Tibial nerve (tissue), 4 donors: ENCODE data around the gene RARB.

ENCODE experiments used
- EP300 ChIP-seq, 2 donors: sonication (generic); formaldehyde crosslinking; IDR thresholded peaks; one replicate each; pipeline ENCODE4 v1.6.1; 2017; ENCODE audit warnings: antibody characterized with exemption in 2 of 2, mild to moderate bottlenecking in 1 of 2
- POLR2A ChIP-seq, 2 donors: fragments of 450-650 bp; IDR thresholded peaks; one replicate each; pipeline ENCODE4 v1.6.1; 2017; ENCODE audit warnings: antibody characterized with exemption in 2 of 2, mild to moderate bottlenecking in 2 of 2, moderate library complexity in 2 of 2
- TF ChIP-seq, protein P1 (sequence below), 5 experiments: fragments of 200-600 bp in 3 of 5; fragments of 450-650 bp in 2 of 5; sonication (generic) in 3 of 5; IDR thresholded peaks; one replicate each; pipeline ENCODE4 v1.5.1; 2016 to 2019; ENCODE audit warnings: antibody characterized with exemption in 5 of 5, mild to moderate bottlenecking in 3 of 5, moderate library complexity in 2 of 5

GRCh38 chr3:25447285-25447684, 19.2 kb downstream of the RARB start:
- TF ChIP-seq EP300 (IDR thresholded peaks at IDR 0.05): no peak
- TF ChIP-seq POLR2A (IDR thresholded peaks at IDR 0.05): no peak
- TF ChIP-seq, protein P1, sequence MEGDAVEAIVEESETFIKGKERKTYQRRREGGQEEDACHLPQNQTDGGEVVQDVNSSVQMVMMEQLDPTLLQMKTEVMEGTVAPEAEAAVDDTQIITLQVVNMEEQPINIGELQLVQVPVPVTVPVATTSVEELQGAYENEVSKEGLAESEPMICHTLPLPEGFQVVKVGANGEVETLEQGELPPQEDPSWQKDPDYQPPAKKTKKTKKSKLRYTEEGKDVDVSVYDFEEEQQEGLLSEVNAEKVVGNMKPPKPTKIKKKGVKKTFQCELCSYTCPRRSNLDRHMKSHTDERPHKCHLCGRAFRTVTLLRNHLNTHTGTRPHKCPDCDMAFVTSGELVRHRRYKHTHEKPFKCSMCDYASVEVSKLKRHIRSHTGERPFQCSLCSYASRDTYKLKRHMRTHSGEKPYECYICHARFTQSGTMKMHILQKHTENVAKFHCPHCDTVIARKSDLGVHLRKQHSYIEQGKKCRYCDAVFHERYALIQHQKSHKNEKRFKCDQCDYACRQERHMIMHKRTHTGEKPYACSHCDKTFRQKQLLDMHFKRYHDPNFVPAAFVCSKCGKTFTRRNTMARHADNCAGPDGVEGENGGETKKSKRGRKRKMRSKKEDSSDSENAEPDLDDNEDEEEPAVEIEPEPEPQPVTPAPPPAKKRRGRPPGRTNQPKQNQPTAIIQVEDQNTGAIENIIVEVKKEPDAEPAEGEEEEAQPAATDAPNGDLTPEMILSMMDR (IDR thresholded peaks at IDR 0.05): no peak
